Measurements from ENCODE around the gene MYOF.

Gene MYOF

GRCh38 chr10:93280121-93280698 is 201.9 kb downstream of the MYOF start:
- Histone ChIP-seq H3K27me3 (ENCODE audit: control insufficient read depth, insufficient read depth, low read length) (no peaks in the 10 kb centered on the region), H3K36me3 (ENCODE audit: control insufficient read depth, insufficient read depth, low read length) (no peaks in the 10 kb centered on the region), H3K27ac (ENCODE audit: low read depth, low read length) (no peak overlapping the region), H3K9ac (ENCODE audit: low read length) (no peak overlapping the region), H3K4me3 (ENCODE audit: low read length) (no peak overlapping the region), H3K4me1 (ENCODE audit: control insufficient read depth, insufficient read depth, low read length) (no peaks in the 10 kb centered on the region)

DNA sequence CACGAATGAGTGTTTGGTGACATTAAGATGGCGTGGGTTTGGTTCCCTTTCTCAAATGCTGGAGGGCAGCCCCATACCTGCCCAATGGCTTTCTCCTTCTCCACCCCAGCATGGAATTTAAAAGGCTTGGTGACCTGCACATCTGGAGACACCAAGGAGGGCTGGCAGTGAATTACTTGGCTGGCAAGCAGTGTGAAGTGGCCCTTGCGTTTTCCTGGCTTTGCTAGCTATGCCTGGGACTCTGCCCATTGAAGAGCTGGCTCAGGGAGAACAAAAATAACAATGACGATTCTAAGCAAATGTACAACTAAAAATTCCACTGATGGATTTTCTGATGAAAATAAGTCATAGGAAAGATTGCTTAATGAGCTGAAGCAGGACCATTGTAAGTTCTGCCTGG is 204.8 kb downstream of the MYOF start:
- Histone ChIP-seq H3K36me3 (ENCODE audit: control insufficient read depth, insufficient read depth, low read length) (no peaks in the 10 kb centered on the region), H3K27ac (ENCODE audit: low read depth, low read length) (no peak overlapping the region), H3K4me3 (ENCODE audit: low read length) (no peak overlapping the region), H3K27me3 (ENCODE audit: control insufficient read depth, insufficient read depth, low read length) (no peaks in the 10 kb centered on the region), H3K9ac (ENCODE audit: low read length) (no peak overlapping the region), H3K4me1 (ENCODE audit: control insufficient read depth, insufficient read depth, low read length) (no peaks in the 10 kb centered on the region)

GRCh38 chr10:93274419-93274818 is 207.7 kb downstream of the MYOF start:
- Histone ChIP-seq H3K4me3 (ENCODE audit: low read length) (no peak overlapping the region), H3K27ac (ENCODE audit: low read depth, low read length) (no peak overlapping the region), H3K27me3 (ENCODE audit: control insufficient read depth, insufficient read depth, low read length) (no peaks in the 10 kb centered on the region), H3K9ac (ENCODE audit: low read length) (no peak overlapping the region), H3K36me3 (ENCODE audit: control insufficient read depth, insufficient read depth, low read length) (no peaks in the 10 kb centered on the region), H3K4me1 (ENCODE audit: control insufficient read depth, insufficient read depth, low read length) (no peaks in the 10 kb centered on the region)

- H3K36me3 ChIP-seq (ENCODE audit: control insufficient read depth, insufficient read depth, low read length), result no peaks in the 10 kb centered on the region
- H3K27ac ChIP-seq (ENCODE audit: low read depth, low read length), result no peak overlapping the region
- H3K4me1 ChIP-seq (ENCODE audit: control insufficient read depth, insufficient read depth, low read length), result no peaks in the 10 kb centered on the region
- H3K4me3 ChIP-seq (ENCODE audit: low read length), result no peak overlapping the region
- no peaks in the 10 kb centered on the region for H3K27me3 ChIP-seq (ENCODE audit: control insufficient read depth, insufficient read depth, low read length)
- no peak overlapping the region for H3K9ac ChIP-seq (ENCODE audit: low read length)
These were observed 209.1 kb downstream of the MYOF start for GRCh38 chr10:93272884-93273675.

- Histone ChIP-seq H3K9ac (ENCODE audit: low read length) (no peak overlapping the region), H3K4me3 (ENCODE audit: low read length) (no peak overlapping the region), H3K4me1 (ENCODE audit: control insufficient read depth, insufficient read depth, low read length) (no peaks in the 10 kb centered on the region), H3K27ac (ENCODE audit: low read depth, low read length) (no peak overlapping the region), H3K27me3 (ENCODE audit: control insufficient read depth, insufficient read depth, low read length) (no peaks in the 10 kb centered on the region), H3K36me3 (ENCODE audit: control insufficient read depth, insufficient read depth, low read length) (no peaks in the 10 kb centered on the region)
These were observed 210.8 kb downstream of the MYOF start for GRCh38 chr10:93271347-93271746.

- Histone ChIP-seq H3K36me3 (ENCODE audit: control insufficient read depth, insufficient read depth, low read length) (no peaks in the 10 kb centered on the region), H3K27ac (ENCODE audit: low read depth, low read length) (no peak overlapping the region), H3K9ac (ENCODE audit: low read length) (no peak overlapping the region), H3K4me1 (ENCODE audit: control insufficient read depth, insufficient read depth, low read length) (no peaks in the 10 kb centered on the region), H3K4me3 (ENCODE audit: low read length) (no peak overlapping the region), H3K27me3 (ENCODE audit: control insufficient read depth, insufficient read depth, low read length) (no peaks in the 10 kb centered on the region)
These were observed 212.9 kb downstream of the MYOF start for GRCh38 chr10:93269281-93269680.

GRCh38 chr10:93268021-93268420 is 214.1 kb downstream of the MYOF start:
- no peaks in the 10 kb centered on the region for H3K4me1 ChIP-seq (ENCODE audit: control insufficient read depth, insufficient read depth, low read length)
- H3K27ac ChIP-seq (ENCODE audit: low read depth, low read length), result no peak overlapping the region
- H3K36me3 ChIP-seq (ENCODE audit: control insufficient read depth, insufficient read depth, low read length), result no peaks in the 10 kb centered on the region
- H3K27me3 ChIP-seq (ENCODE audit: control insufficient read depth, insufficient read depth, low read length), result no peaks in the 10 kb centered on the region
- H3K9ac ChIP-seq (ENCODE audit: low read length), result no peak overlapping the region
- H3K4me3 ChIP-seq (ENCODE audit: low read length), result no peak overlapping the region

DNA sequence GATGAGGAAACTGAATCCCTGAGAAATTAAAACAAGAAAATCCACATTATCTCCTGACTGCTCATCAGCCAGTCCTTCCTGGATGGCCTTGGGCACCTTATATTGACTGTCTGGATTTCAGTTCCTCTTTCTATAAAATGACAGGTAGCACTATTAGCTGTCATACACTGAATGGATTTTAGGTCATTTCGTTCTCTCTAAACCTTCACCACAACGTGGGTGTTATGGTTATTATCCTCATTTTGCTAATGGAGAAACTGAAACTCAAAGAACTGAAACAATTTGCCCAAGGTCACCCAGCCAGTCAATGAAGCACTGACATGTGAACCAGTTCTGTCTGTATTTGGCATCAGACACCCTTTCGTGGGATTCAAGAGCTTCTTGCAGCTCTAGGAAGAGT is 214.6 kb downstream of the MYOF start:
- Histone ChIP-seq H3K27me3 (ENCODE audit: control insufficient read depth, insufficient read depth, low read length) (no peaks in the 10 kb centered on the region), H3K4me3 (ENCODE audit: low read length) (no peak overlapping the region), H3K27ac (ENCODE audit: low read depth, low read length) (no peak overlapping the region), H3K9ac (ENCODE audit: low read length) (no peak overlapping the region), H3K36me3 (ENCODE audit: control insufficient read depth, insufficient read depth, low read length) (no peaks in the 10 kb centered on the region), H3K4me1 (ENCODE audit: control insufficient read depth, insufficient read depth, low read length) (no peaks in the 10 kb centered on the region)

DNA sequence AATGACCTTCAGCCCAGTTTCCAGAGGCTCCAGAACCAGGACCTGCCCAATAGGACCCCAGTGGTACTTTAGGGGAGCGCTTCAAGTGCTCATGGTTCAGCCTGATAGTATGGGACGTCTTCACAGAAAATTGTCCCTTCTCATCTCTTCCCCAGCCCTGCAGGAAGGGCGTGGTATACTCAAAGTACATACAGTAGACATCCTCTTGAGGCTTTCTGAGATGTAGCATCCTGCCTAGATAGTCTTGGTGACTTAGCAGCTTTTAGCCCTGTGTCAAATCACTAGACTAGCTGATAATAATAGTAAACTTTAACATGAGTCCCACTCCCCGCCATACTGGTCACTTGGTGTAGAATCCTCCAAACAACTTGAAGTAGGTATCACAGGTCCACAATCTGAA is 215.3 kb downstream of the MYOF start:
- no peaks in the 10 kb centered on the region for H3K36me3 ChIP-seq (ENCODE audit: control insufficient read depth, insufficient read depth, low read length)
- no peak overlapping the region for H3K4me3 ChIP-seq (ENCODE audit: low read length)
- no peaks in the 10 kb centered on the region for H3K4me1 ChIP-seq (ENCODE audit: control insufficient read depth, insufficient read depth, low read length)
- H3K9ac ChIP-seq (ENCODE audit: low read length), result no peak overlapping the region
- H3K27ac ChIP-seq (ENCODE audit: low read depth, low read length), result no peak overlapping the region
- no peaks in the 10 kb centered on the region for H3K27me3 ChIP-seq (ENCODE audit: control insufficient read depth, insufficient read depth, low read length)

DNA sequence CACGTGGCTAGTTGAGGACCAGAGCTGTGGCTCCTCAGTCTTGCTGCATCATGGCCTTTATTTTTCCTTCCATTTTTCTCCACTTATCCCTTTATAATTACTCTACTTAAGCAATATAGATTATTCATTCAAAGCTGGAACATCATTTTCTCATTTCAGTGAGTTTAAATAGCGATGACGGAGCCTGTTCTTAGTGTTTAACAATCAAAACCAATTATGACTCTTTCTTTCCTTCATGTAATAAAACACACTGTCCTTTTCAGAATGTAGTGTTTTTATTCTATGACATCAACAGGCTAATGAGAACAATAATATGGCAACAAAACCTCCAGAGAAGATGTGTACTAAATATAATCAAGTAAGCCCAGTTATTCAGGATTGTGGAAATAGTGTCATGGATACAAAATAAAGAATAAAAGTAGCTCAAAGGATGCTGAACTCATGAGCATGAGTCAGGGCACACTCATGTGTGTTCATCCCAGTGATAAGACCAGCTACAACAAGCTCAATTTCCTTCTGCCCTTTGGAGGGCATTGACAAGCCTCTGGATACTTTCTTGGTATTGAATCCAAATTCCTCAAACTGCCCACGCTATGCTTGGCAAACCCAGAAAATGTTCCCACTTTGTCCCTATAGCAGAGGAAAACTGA is 220.0 kb downstream of the MYOF start:
- Histone ChIP-seq H3K9ac (ENCODE audit: low read length) (no peak overlapping the region), H3K27me3 (ENCODE audit: control insufficient read depth, insufficient read depth, low read length) (no peaks in the 10 kb centered on the region), H3K36me3 (ENCODE audit: control insufficient read depth, insufficient read depth, low read length) (no peaks in the 10 kb centered on the region), H3K4me3 (ENCODE audit: low read length) (no peak overlapping the region), H3K27ac (ENCODE audit: low read depth, low read length) (no peak overlapping the region), H3K4me1 (ENCODE audit: control insufficient read depth, insufficient read depth, low read length) (no peaks in the 10 kb centered on the region)

DNA sequence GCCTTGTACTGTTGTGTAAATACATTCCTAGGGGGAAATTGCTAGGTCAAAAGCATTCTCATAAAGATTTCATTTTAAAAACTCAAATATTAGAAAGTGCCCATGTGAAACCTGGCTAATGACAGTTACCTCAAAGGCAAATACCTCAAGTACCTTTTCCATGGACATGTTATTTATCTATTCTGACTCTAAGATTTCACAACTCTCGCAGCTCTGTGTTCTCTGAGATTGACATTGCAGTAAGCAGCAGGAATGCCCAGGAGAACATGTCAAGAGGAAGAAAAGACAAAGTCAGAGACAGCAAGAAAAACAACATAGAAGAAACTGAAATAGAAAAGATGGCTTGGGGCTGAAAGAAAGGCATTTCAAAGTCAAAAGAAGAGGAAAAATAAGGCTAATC is 221.0 kb downstream of the MYOF start:
- H3K27ac ChIP-seq (ENCODE audit: low read depth, low read length), result no peak overlapping the region
- H3K4me1 ChIP-seq (ENCODE audit: control insufficient read depth, insufficient read depth, low read length), result no peaks in the 10 kb centered on the region
- no peak overlapping the region for H3K9ac ChIP-seq (ENCODE audit: low read length)
- H3K4me3 ChIP-seq (ENCODE audit: low read length), result no peak overlapping the region
- no peaks in the 10 kb centered on the region for H3K36me3 ChIP-seq (ENCODE audit: control insufficient read depth, insufficient read depth, low read length)
- no peaks in the 10 kb centered on the region for H3K27me3 ChIP-seq (ENCODE audit: control insufficient read depth, insufficient read depth, low read length)

DNA sequence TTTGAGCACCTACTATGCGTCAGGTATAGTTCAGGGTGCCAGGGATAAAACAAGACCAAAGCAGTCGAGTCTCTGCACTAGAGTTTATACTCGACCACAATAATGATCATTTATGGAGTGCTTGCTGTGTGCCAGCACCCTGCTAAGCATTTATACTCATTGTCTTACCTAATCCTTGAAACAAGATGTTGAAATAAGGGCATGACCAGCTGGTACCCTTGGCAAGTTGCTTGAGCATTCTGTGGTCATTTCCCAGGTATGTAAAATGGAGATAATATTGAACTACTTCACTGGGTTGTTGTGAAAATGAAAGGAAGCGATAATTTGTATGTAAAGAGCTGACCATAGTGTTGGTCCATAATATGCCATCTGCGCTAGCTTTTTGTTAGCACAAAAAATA is 223.0 kb downstream of the MYOF start:
- Histone ChIP-seq H3K27ac (ENCODE audit: low read depth, low read length) (no peak overlapping the region), H3K36me3 (ENCODE audit: control insufficient read depth, insufficient read depth, low read length) (no peaks in the 10 kb centered on the region), H3K9ac (ENCODE audit: low read length) (no peak overlapping the region), H3K27me3 (ENCODE audit: control insufficient read depth, insufficient read depth, low read length) (no peaks in the 10 kb centered on the region), H3K4me1 (ENCODE audit: control insufficient read depth, insufficient read depth, low read length) (no peaks in the 10 kb centered on the region), H3K4me3 (ENCODE audit: low read length) (no peak overlapping the region)

Measured in rectal smooth muscle tissue (tissue), 1 donor.